Hepatocyte (in vitro differentiated cells): Measurements from ENCODE around the gene MAPK13.

Experiments
- EZH2 ChIP-seq: fragments of 200-600 bp; sonication (generic); IDR thresholded peaks from 2 replicates; pipeline ENCODE4 v1.6.1; 2016; ENCODE audit warnings: antibody characterized with exemption, mild to moderate bottlenecking, borderline replicate concordance
- EZH2phosphoT487 ChIP-seq: fragments of 200-600 bp; sonication (generic); IDR thresholded peaks from one replicate; pipeline ENCODE4 v1.6.1; 2018; ENCODE audit warnings: antibody characterized with exemption, mild to moderate bottlenecking, low read depth, moderate library complexity; ENCODE audit not compliant: unreplicated experiment, severe bottlenecking
- TF ChIP-seq, protein P1 (sequence below): fragments of 200-600 bp; sonication (generic); IDR thresholded peaks from 2 replicates; pipeline ENCODE4 v1.5.1; 2016; ENCODE audit warnings: antibody characterized with exemption, mild to moderate bottlenecking; ENCODE audit not compliant: poor library complexity

DNA sequence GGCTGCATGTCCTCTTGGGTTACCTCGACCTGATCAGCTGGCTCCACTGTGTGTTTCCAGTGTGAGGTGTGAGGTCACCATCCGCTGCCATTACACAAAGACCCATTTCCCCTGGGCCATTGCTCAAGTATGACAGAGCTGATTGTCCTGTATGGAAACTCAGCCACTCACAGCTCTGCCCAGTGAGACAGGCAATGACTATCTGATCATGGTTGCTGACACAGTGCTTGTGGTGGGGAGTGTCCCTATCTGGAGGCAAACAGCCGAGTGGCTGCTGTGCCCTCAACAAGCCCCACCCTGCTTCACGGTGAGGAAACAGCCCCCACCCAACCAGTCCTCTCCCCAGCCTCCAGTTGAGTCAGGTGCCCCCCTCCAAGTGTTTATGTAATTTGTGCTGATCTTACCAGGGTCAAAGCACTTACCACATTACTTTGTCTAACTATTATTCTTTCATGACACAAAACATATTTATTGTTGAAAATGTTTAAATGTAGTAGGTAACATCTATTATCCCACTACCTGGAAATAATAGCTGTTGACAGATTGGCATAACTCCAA, 11.7 kb upstream of the MAPK13 start:
- TF ChIP-seq EZH2, result no peak
- TF ChIP-seq, protein P1, sequence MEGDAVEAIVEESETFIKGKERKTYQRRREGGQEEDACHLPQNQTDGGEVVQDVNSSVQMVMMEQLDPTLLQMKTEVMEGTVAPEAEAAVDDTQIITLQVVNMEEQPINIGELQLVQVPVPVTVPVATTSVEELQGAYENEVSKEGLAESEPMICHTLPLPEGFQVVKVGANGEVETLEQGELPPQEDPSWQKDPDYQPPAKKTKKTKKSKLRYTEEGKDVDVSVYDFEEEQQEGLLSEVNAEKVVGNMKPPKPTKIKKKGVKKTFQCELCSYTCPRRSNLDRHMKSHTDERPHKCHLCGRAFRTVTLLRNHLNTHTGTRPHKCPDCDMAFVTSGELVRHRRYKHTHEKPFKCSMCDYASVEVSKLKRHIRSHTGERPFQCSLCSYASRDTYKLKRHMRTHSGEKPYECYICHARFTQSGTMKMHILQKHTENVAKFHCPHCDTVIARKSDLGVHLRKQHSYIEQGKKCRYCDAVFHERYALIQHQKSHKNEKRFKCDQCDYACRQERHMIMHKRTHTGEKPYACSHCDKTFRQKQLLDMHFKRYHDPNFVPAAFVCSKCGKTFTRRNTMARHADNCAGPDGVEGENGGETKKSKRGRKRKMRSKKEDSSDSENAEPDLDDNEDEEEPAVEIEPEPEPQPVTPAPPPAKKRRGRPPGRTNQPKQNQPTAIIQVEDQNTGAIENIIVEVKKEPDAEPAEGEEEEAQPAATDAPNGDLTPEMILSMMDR, result no peak
- no peak for TF ChIP-seq EZH2phosphoT487
